GM06990 (cell line): Measurements from ENCODE around the gene PSD2.

Experiments used
- DNase-seq: peaks from one replicate; pipeline ENCODE4 v3.0.0-alpha.2; 2011; ENCODE audit not compliant: insufficient read length; ENCODE audit errors: extremely low read depth
- H3K27me3 ChIP-seq: replicated peaks from 2 replicates; pipeline ENCODE4 v1.6.0; 2011; ENCODE audit warnings: low read length; ENCODE audit not compliant: control insufficient read depth, insufficient read depth
- H3K36me3 ChIP-seq: 2 replicates; pipeline ENCODE4 v1.5.1; 2011; ENCODE audit warnings: low read length; ENCODE audit not compliant: control insufficient read depth, insufficient read depth
- H3K4me3 ChIP-seq: replicated peaks from 2 replicates; pipeline ENCODE4 v1.5.1; 2011; ENCODE audit warnings: low read depth, mild to moderate bottlenecking, control low read depth, low read length
- CTCF ChIP-seq: IDR thresholded peaks from 2 replicates; pipeline ENCODE4 v1.5.1; 2011; ENCODE audit warnings: low read length, control low read depth, mild to moderate bottlenecking, inconsistent platforms; ENCODE audit not compliant: insufficient read depth, poor library complexity, severe bottlenecking

The PSD2 gene

GRCh38 chr5:139825690-139826089 lies 30.1 kb downstream of the PSD2 start:
- TF ChIP-seq CTCF = no peak
- Histone ChIP-seq H3K4me3 (no peak overlapping the region), H3K36me3 (no peaks in the 10 kb centered on the region), H3K27me3 (no peaks in the 10 kb centered on the region; the same call in none of the 2 replicates)
- no peak for DNase-seq

DNA sequence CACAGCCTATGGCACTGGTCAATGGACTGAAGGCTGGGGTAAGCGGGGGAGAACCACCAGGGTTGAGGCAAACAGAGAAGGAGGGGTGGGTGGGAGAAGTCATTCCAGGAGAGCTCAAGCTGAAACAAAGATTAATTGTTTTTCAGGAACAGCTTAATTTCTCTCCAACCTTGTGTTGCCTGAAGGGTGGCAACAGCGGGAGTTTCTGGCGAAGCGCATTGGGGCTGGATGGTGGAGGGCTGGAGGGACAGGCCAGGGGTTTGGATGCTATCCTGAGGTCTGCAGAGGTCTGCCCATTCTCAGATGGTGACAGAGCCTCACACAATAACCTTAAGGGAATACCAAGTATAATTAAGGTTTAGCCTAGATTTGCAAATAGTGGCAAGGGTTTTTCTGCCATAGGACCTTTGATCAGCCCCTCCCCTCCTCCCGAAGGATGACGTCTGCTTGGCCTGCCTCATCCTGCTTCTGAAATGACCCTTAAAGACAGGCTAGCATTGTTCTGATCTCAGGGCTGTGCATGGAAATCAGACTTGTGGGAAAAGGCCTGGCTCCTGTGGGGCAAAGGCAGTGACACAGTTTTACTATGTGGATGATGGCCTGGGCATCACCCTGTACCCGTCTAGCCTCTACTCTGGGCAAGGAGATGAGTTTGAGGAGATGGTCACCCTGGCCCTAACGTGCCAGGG lies 32.7 kb downstream of the PSD2 start:
- Histone ChIP-seq H3K36me3 (no peaks in the 10 kb centered on the region), H3K4me3 (no peak overlapping the region), H3K27me3 (peaks cover 3% of the 10 kb centered on the region)
- TF ChIP-seq CTCF = no peak
- no peak for DNase-seq

DNA sequence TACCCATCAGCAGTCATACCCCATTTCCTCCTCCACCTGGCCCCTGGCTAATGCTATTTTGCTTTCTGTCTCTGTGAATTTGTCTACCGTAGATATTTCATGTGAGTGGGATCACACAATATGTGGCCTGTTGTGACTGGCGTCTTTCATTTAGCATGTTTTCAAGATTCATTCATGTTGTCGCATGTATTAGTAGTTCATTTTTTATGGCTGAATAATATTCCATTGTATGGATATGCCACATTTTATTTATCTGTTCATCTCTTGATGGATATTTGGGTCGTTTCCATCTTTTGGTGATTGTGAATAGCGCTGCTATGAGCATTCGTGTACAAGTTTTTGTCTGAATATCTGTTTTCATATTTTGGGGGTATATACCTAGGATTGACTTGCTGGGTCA lies 33.9 kb downstream of the PSD2 start:
- TF ChIP-seq CTCF = no peak
- Histone ChIP-seq H3K36me3 (no peaks in the 10 kb centered on the region), H3K27me3 (peaks cover 3% of the 10 kb centered on the region), H3K4me3 (no peak overlapping the region)
- no peak for DNase-seq

GRCh38 chr5:139831624-139832023 lies 36.0 kb downstream of the PSD2 start:
- Histone ChIP-seq H3K4me3 (no peak overlapping the region), H3K27me3 (peaks cover 3% of the 10 kb centered on the region), H3K36me3 (no peaks in the 10 kb centered on the region)
- no peak for DNase-seq
- no peak for TF ChIP-seq CTCF

DNA sequence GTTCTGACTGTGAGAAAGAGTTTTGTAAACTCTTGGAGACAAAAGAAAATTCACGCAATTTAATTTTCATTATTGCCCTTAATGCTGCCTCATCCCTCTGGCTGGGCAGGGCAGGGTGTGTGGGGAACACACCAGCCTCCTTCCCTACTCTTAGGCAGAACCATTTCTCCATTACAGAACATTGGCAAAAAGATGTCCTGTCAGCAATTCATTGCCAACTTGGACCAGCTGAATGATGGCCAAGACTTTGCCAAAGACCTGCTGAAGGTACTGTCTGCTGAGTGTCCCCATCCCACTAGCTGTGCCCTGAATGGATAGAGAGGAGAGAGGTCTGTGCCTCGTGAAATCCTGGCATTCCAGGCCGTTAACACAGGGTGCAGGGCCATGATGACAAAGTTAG lies 37.9 kb downstream of the PSD2 start:
- Histone ChIP-seq H3K4me3 (no peak overlapping the region), H3K36me3 (no peaks in the 10 kb centered on the region), H3K27me3 (peaks cover 3% of the 10 kb centered on the region)
- DNase-seq = no peak
- TF ChIP-seq CTCF = no peak

DNA sequence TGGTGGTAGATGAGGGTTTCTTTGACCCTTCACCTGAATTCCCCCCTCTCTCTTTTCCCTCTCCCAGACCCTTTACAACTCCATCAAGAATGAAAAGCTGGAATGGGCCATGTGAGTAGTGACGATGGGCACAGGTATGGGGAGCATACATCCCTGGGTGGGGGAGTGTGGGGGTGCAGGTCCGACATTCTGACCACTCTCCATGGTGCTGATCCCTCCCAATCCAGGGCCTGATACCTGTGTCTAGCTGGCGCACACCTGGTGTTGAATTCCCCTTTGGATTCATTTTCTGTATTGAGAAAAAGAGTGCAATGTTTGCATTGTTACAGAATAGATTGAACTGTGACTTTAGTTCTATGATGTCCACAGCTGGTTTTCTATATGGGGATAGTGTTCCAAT lies 40.0 kb downstream of the PSD2 start:
- Histone ChIP-seq H3K27me3 (peaks cover 3% of the 10 kb centered on the region), H3K36me3 (no peaks in the 10 kb centered on the region), H3K4me3 (no peak overlapping the region)
- no peak for TF ChIP-seq CTCF
- DNase-seq = no peak
